ENCODE results near the gene CMC4.

DNA sequence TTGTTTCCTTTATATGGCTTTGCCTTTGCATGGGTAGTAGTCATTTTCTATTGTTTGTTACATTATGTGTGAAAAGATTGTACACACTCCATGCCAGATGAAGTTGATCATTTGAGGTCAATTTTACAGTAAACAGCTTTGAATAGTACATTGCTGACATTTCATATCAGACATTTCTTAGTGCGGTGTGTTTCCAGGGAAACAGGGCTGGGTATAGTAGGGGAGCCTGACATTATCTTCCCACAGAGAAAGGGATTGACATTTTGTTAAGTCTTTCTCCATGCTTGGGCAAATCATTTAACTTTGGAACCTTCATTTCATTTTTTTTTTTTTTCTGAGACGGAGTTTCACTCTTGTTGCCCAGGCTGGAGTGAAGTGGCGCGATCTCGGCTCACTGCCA lies 39.3 kb downstream of the CMC4 start:
- TF ChIP-seq, protein P1, sequence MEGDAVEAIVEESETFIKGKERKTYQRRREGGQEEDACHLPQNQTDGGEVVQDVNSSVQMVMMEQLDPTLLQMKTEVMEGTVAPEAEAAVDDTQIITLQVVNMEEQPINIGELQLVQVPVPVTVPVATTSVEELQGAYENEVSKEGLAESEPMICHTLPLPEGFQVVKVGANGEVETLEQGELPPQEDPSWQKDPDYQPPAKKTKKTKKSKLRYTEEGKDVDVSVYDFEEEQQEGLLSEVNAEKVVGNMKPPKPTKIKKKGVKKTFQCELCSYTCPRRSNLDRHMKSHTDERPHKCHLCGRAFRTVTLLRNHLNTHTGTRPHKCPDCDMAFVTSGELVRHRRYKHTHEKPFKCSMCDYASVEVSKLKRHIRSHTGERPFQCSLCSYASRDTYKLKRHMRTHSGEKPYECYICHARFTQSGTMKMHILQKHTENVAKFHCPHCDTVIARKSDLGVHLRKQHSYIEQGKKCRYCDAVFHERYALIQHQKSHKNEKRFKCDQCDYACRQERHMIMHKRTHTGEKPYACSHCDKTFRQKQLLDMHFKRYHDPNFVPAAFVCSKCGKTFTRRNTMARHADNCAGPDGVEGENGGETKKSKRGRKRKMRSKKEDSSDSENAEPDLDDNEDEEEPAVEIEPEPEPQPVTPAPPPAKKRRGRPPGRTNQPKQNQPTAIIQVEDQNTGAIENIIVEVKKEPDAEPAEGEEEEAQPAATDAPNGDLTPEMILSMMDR (conservative IDR thresholded peaks at IDR 0.05 in 1 of 2, IDR thresholded peaks at IDR 0.05 in 1 of 2; ENCODE audit: low read depth in 1 of 2, low read length in 2 of 2): no peak
- no peak for TF ChIP-seq EZH2 (IDR thresholded peaks at IDR 0.05; ENCODE audit: low read length, missing control alignments)
